ENCODE data around the gene IPO5. TPM values are rescaled to one million over a fixed set of nuclear protein-coding genes. Genes with fewer than 3 reads are reported as not detected.
"Not testable (repeated sequence)": the region's sequence is repeated elsewhere in the genome, so short reads cannot be mapped to it uniquely, and the experiment has no call there.

The IPO5 gene
- total RNA-seq, 1 donor from 2014 or later = 115 TPM

GRCh38 chr13:97986835-97987234 is 33.4 kb downstream of the IPO5 start:
- no peak for ATAC-seq
- DNase-seq (ENCODE audit: low spot score) = no peak
- intact Hi-C loops (cut with DNase I) = no loop called here

GRCh38 chr13:97999653-98000052 is 46.2 kb downstream of the IPO5 start:
- DNase-seq (ENCODE audit: low spot score) (no peak), ATAC-seq (no peak)
- intact Hi-C loops (cut with DNase I) = no loop called here

GRCh38 chr13:98004107-98004506 is 50.6 kb downstream of the IPO5 start:
- DNase-seq (ENCODE audit: low spot score) = no peak
- ATAC-seq = no peak
- intact Hi-C loops (cut with DNase I) = no loop called here

- ATAC-seq; intact Hi-C loops (cut with DNase I); DNase-seq (ENCODE audit: low spot score): not testable (repeated sequence)
Observed at GRCh38 chr13:98004997-98005396, 51.5 kb downstream of the IPO5 start.

- intact Hi-C loops (cut with DNase I) = no loop called here
- ATAC-seq (no peak), DNase-seq (ENCODE audit: low spot score) (no peak)
Observed at GRCh38 chr13:98007001-98007400, 53.5 kb downstream of the IPO5 start.

GRCh38 chr13:98013241-98013640 is 59.8 kb downstream of the IPO5 start:
- ATAC-seq (no peak), DNase-seq (ENCODE audit: low spot score) (no peak)
- intact Hi-C loops (cut with DNase I) = no loop called here

- intact Hi-C loops (cut with DNase I) = no loop called here
- DNase-seq (ENCODE audit: low spot score) (no peak), ATAC-seq (no peak)
Observed at GRCh38 chr13:98014766-98015165, 61.3 kb downstream of the IPO5 start.

GRCh38 chr13:98018293-98018692 is 64.8 kb downstream of the IPO5 start:
- DNase-seq (ENCODE audit: low spot score) (no peak), ATAC-seq (no peak)
- intact Hi-C loops (cut with DNase I) = no loop called here

- intact Hi-C loops (cut with DNase I) = no loop called here
- ATAC-seq (no peak), DNase-seq (ENCODE audit: low spot score) (no peak)
Observed at GRCh38 chr13:98019186-98019585, 65.7 kb downstream of the IPO5 start.

- intact Hi-C loops (cut with DNase I) = loop anchor here (10.0 kb wide), 1 partner anchor 1255 kb away; no protein-coding TSS in a partner anchor
- DNase-seq (ENCODE audit: low spot score) (no peak), ATAC-seq (no peak)
Observed at GRCh38 chr13:98020271-98020670, 66.8 kb downstream of the IPO5 start.

- DNase-seq (ENCODE audit: low spot score) (no peak), ATAC-seq (peak; percentile 89)
- intact Hi-C loops (cut with DNase I) = loop anchor here (10.0 kb wide), 1 partner anchor 1253 kb away; no protein-coding TSS in a partner anchor
Observed at GRCh38 chr13:98022210-98022609, 68.7 kb downstream of the IPO5 start.

GRCh38 chr13:98025480-98026025 is 72.1 kb downstream of the IPO5 start:
- no peak for ATAC-seq
- no peak for DNase-seq (ENCODE audit: low spot score)
- intact Hi-C loops (cut with DNase I) = loop anchor here (10.0 kb wide), 1 partner anchor 1249 kb away; no protein-coding TSS in a partner anchor

- DNase-seq (ENCODE audit: low spot score) = no peak
- intact Hi-C loops (cut with DNase I) = loop anchor here (10.0 kb wide), 1 partner anchor 1248 kb away; no protein-coding TSS in a partner anchor
- peak; percentile 40 for ATAC-seq
Observed at GRCh38 chr13:98026457-98026857, 73.0 kb downstream of the IPO5 start.

GRCh38 chr13:98032168-98032567 is 78.7 kb downstream of the IPO5 start:
- intact Hi-C loops (cut with DNase I) = no loop called here
- no peak for DNase-seq (ENCODE audit: low spot score)
- ATAC-seq = no peak

GRCh38 chr13:98033277-98034247 is 80.1 kb downstream of the IPO5 start:
- intact Hi-C loops (cut with DNase I) = no loop called here
- ATAC-seq (no peak), DNase-seq (ENCODE audit: low spot score) (no peak)

GRCh38 chr13:98035373-98035772 is 81.9 kb downstream of the IPO5 start:
- ATAC-seq (no peak), DNase-seq (ENCODE audit: low spot score) (no peak)
- intact Hi-C loops (cut with DNase I) = no loop called here

- intact Hi-C loops (cut with DNase I); DNase-seq (ENCODE audit: low spot score); ATAC-seq: not testable (repeated sequence)
Observed at GRCh38 chr13:98036564-98037302, 83.3 kb downstream of the IPO5 start.

- intact Hi-C loops (cut with DNase I) = no loop called here
- DNase-seq (ENCODE audit: low spot score) = no peak
- ATAC-seq = no peak
Observed at GRCh38 chr13:98039261-98039660, 85.8 kb downstream of the IPO5 start.

- DNase-seq (ENCODE audit: low spot score) (no peak), ATAC-seq (no peak)
- intact Hi-C loops (cut with DNase I) = no loop called here
Observed at GRCh38 chr13:98039964-98040363, 86.5 kb downstream of the IPO5 start.

All from sciatic nerve (tissue), 2 donors.